Activated CD4-positive, alpha-beta T cell treated with anti-CD3 and anti-CD28 coated beads, Interleukin-2, amount 50 U/mL, for 1 hour (primary cell): ENCODE data around the gene HEXIM2.
"Not testable (repeated sequence)": the region's sequence is repeated elsewhere in the genome, so short reads cannot be mapped to it uniquely, and the experiment has no call there.

Source experiments
- DNase-seq: peaks from one replicate; pipeline ENCODE4 v3.0.0-alpha.2; 2020

Gene HEXIM2, protein sequence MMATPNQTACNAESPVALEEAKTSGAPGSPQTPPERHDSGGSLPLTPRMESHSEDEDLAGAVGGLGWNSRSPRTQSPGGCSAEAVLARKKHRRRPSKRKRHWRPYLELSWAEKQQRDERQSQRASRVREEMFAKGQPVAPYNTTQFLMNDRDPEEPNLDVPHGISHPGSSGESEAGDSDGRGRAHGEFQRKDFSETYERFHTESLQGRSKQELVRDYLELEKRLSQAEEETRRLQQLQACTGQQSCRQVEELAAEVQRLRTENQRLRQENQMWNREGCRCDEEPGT

DNA sequence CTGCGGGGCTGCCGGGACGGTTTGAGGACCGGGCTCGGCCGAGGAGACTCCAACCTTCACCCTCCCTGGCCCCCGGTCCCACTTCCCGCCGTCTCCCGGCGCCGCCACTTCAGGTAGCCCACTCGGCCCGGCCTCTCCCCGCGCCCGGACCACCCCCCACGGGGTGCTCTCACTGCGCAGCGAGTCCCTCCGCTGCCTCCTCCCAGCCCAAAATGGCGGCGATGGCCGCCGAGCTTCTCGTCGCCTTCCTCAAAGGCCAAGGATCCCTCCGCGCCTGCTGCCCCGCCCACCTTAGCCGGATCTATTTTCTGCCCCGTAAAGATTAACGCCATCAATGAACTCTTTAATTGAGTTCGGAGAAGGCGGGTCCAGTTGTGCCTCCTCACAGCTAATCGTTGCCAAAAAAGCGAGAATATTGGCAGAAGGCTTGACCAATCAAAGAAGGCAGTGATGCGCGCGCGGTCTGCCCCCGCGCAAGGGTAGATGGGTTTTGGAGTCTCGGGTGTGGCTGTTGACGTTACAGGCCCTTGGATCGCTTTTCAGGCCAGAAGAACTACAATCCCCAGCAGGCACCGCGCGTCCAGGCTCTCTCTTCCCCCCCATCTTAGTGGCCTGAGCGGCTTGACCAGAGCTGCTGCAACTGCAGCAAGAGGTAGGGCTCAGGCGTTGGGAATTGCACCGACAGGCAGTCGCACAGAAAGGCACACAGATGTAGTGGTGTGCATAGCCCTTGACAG lies at the start of gene HEXIM2:
TSS of gene HEXIM2 (plus strand) at position 588 of the 737 bp plus-strand sequence. CDS start 919 bp downstream, outside the sequence.
- DNase-seq: peak; percentile 98

DNA sequence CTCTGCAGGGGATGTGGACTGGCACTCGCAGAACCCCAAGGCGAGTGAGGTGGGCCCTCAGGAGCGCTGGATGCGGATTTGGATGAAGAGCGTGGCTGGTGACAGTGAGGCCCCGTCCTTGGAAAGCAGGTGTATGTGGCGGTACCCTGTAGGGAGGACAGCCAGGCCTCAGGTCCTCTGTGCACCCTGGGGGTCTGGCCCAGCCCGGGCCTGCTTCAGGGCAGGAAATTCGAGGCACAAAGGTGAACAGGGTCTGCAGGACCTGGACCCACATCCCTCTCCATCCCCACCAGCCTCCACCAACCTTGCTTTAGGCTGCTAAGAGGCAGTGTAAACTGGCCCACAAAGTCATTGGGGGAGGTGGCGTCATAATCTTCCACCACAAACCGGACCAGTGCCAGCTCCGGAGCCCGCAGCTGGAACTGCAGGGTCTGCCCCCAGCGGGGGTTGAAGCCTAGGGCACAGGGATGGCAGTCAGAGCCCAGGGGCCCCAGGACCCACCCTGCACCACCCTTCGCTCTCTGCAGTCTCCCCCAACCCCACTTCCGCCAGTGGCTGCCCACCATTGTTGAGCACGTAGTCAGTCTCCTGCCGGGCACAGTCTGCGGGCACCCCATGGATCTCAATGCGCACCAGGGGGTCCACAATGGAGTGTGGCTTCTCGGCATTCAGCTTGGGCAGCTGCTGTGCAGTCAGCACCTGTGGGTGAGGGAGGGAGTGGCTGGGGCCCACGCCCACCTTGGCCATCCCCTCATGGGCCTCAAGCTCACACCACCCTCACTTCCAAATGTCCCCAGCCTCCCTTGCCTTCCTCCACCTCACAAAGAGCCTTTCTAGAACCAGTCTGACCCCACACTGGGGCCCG lies 48.9 kb upstream of the HEXIM2 start:
- DNase-seq: no peak

DNA sequence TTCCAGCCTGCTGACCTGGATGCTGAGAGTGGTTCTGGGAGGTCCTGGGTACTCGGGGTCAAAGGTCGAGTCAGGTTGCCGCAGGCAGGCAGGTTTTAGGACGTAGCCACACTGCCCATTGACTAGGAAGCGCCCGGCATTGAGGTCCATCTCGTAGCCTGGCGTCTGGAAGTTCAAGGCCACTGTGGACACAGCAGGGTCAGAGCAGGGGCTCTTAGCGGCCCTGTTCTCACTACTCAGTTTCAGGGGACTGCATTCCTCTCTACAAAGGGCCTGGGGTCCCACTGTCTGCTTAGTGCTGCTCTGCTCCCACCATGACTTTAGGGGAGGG lies 48.3 kb upstream of the HEXIM2 start:
- DNase-seq: no peak

DNA sequence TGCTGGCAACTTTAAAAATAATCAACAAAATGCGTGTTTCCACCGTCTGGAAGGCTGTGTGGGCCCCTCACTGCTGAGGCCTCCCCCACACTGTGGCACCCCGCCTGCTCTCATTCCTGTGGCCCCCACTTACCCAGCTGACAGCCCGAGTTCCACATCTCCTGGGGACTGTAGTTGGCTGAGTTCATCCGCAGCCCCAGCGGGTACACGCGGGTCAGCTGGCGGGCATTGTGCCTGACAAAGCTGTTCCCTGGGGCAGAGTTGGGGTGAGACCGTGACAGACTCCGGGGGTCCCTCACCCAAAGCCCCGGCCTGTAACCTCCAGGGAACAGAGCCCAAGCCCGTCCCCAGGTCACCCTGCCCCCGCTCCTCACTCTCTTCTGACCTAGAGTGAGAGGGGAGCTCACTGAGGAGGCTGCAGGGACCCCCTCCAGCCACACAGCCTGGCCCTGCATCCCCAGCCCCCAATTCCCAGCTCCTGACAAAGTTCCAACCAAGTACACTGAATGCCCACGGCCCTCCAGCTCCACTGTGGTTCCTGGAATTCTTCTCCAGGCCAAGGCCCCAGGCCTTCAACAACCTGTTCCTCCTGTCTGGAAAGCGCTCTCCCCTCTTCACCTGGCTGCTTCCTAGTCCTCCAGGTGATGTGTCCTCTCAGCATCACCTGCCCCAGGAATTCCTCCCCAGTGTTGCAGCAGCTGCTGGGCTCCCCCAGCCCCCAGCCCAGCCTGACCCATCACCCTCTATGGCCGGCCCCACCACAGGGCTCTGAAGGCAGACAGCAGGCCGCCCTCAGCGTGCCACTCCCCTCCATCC lies 47.4 kb upstream of the HEXIM2 start:
- DNase-seq: no peak

DNA sequence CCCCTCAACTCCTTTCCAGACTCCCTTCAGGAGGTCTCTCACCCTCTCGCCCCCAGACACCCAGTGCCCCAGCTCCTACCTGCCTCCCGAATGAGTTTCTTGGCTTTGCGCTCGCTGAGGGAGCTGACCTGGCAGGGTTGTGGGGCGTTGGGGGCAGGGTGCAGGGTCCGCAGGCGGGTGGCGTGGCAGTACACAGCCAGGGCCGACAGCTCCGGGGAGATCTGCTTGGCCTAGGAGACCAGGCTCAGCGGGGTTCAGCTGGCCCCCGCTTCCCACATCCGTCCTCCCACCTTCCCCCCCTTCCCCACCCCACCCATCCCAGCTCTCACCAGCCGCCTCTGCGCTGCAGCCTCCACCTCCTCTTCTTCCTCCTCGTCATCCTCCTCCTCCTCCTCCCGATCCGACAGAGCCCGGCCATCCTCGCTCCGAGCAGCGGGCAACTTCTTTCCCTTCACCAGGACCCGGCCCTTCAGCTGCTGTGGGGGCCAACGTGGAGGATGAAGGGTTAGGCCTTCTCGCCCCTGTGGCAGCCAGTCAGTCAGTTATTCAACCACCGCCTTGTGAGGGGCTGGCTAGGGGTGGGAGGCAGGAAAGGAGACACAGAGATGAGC lies 46.6 kb upstream of the HEXIM2 start:
- DNase-seq: no peak

DNA sequence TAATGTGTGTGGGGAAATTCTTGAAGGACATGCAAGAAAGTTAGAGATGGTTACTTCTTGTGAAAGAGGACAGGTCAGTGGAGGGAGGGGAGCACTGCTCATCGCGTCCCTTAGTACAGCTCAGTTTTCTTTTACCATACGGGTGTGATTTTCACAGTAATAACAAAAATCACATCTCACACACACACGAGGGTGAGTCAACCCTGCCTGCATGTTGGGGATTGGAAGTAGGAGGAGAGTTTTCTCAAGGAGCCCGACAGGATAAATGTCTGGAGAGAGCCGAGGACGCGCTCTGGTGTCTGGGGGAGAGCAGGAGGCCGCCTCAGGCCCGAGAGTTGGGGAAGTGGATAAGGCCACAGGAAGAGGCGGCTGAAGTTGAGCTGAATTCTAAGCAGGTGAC lies 45.8 kb upstream of the HEXIM2 start:
- no peak for DNase-seq

DNA sequence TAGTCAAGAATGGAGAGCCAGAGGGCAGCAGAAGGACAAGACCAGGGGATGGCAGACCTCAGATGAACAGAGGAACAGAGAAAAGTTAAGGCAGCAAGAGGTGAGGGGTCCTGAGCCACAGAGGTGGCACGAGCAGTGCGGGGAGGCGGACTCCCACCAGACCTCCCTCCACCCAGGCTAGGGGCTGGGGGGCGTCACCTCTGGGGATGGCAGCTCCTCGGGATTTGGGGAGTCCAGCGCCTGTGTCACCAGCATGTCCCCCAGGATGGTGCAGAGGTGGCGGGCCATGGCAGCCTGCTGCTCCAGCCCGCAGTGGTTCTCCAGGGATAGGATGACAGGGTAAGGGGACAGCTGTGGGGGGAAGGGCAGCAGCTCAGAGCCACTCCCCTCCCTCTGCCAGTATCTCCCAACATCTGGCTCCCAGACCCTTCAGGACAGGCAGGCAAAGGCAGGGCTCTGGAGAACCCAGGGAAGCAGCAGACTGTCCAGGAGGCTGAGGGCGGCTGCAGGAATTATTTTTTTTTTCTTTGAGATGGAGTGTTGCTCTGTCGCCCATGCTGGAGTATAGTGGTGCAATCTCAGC lies 45.1 kb upstream of the HEXIM2 start:
- DNase-seq: no peak

DNA sequence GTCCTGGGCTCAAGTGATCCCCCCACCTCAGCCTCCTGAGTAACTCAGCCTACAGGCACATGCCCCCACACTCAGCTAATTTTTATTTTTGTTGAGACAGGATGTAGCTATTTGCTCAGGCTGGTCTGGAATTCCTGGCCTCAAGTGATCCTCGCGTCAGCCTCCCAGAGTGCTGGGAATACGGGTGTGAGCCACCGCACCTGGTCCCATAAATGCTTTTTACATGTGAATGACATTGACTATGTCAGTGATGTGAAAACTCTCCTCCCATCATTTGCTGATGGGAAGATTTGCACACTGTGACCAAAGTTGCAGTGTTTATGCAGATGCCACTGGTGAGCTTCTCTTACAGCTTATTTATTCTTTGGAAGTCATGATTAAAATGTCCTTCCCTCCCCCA lies 44.3 kb upstream of the HEXIM2 start:
- no peak for DNase-seq

DNA sequence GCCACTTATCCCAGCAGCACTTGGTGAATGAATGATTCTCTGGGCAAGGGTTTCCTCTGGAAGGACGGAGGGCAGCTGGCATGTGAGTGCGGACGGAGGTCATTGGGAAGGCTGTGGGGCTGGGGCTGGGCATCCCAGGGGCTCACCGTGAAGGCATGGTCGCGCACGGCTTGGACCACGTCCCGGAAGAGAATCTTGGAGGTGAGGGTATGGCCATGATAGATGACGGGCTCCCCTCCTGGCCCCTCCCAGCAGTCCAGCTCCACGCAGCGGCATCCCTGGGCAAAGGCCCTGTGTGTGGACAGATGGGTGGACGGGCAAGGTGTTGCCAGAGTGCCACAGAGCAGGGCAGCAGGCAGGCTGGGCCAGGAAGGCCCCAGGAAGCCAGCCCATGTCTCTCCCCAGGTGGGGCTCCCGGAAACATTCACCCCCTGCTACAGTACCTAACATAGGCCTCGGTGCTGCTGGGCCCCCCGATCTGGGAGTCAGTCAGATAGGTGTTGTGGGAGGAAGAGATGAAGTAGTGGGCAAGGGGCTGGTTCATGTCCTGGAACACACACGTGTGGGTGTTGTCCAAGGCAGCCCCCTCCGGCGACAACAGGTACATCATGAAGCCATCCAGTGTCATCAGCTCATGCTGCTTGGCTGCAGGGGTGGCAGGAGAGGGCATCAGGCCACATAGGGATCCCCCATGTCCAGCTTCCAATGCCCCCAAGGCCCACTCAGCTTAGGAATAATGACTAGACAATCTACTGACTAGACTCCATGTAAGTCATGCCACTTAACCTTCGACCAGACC lies 43.6 kb upstream of the HEXIM2 start:
- no peak for DNase-seq

DNA sequence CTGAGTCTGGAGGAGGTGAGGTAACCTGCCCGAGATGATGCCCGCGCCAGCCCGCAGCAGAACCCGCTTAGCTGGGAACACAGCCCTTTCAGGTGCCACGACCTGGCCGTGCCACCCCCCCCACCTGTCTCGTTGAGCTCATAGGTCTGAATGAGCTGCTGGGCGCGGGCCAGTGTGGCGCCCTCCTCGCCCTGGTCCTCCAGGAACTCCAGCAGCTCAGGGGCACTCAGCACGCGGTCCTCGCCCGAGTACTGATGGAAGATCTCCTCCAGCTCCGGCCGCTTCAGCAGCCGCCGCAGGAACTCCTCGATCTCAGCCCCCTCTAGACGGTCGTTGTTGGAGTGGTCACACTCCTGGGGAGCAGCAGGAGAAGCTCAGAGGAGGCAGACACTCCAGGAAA lies 43.0 kb upstream of the HEXIM2 start:
- no peak for DNase-seq

DNA sequence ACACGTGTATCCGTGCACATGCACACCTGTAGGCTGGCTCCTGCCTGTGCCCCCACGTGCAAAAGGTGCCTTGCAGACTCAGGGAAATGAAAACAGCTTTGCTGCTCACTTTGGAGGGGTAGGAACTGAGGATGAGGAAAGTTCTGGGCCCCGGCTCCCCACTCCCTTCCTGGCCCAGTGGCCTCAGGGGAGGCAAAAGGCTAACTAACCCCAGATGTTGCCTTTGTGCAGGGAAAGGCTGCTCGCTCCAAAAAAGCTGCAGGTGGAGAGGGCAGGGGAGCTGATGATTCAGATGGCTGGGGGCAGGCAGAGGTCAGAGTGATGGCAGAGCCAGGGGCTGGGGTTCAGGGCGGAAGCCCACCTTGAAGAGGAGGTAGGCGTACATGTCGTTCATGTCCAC lies 41.7 kb upstream of the HEXIM2 start:
- DNase-seq: no peak

DNA sequence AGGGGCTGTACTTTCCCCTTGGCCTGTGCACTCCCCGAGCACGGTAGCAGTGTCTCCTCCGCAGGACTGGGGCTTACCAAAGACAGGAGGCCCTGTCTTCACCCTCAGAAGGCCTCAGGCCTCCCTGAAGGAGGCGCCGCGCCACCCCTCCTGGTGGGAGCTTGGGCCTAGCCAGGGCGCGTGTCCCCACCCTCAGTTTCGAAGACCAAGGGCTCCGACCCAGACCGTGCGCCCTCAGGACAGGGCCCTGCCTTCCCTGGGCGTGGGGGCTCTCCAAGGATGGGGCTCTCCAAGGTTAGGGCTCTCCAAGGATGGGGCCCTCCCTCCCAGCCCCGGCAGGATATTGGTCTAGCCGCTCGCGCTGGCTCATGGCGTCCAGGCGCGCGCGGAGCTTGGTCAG lies 41.1 kb upstream of the HEXIM2 start:
- DNase-seq: no peak

DNA sequence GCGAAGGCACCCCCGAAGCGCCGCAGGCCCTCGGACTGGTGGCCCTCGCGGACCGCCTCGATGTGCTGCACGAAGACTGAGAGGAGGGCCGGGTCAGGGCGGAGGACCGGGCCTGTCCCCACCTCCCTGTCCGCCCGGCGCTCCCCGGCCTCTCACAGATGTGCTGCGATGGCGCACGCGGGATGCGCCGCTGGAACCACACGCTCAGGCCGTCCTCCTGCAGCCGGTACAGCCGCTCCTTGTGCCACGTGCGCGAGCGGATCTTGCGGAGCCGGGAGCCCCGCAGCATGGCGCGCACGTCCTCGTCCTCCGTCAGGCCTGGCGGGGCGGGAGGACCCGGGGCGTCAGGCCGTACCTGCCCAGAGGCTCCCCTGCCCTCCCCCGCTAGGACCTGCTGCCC lies 40.6 kb upstream of the HEXIM2 start:
- DNase-seq: no peak

DNA sequence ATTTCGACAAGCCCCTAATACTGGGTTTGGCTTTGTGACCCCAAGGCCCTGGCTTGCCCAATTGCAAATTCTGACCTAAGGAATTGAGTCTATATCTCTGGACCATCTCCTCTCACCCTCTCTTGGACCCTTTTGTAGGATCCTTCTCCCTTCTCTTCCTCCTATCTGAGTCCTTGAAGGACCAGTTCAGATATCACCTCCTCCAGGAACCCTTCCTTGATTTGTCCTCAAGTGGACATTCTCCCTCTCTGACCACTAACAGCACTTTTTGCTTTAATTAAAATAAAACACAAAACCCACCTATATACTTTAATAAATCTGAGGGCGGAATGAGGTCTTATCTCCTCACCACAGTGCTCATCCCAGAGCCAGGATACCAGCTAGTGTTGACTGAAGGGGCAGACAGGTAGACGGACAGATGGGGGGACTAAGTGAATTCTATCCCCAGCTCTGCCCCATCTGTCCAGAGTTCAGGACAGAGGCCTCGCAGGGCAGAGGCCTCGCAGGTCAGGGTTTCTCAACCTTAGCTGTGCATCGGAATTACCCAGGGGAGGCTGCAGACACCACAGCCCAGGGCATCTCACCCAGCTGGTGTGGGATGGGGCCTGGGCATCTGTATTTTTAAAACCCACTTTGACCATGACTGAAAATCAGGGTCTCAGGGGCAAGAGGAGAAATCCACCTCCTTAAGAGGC lies 38.5 kb upstream of the HEXIM2 start:
- DNase-seq: no peak

DNA sequence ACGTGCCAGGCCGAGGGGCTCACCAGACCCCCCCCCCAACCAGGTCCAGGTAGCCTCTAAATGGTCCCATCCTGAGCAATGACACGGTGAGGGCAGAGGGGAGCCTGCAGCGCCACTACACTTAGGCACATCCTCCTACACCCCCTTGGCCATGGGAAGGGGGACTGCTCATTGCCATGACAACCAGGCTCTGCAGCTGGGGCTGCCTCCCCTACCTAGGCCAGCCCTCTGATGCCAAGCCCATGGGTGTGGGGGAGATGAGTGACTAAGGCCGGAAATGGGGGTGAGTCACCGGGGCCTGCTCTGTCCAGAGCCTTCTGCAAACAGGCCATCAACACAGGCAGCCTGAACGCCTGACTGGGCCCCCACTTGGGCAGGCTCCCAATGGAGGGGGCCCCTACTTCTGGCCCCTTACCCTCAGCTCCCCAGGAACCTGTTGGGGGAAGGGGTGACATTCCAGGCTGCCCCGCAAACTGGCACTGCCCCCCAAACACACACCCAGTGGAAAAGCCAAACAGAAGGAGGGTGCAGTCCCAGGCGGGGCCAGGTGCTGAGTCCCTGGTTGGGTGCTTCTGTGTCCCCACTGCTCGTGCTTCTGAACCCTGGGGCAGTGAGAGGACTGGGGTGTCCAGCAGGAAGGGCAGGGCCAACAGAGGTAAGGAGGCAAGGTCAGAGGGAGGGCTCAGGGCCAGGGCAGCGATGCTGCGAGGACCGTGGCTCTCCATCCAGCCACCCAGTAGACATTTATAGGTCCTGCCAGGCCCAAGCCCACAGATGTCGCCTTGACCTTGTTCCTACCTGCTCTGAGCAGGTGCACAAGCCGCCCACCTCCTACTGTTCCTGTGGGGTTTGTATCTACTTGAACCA lies 37.5 kb upstream of the HEXIM2 start:
- DNase-seq: no peak

DNA sequence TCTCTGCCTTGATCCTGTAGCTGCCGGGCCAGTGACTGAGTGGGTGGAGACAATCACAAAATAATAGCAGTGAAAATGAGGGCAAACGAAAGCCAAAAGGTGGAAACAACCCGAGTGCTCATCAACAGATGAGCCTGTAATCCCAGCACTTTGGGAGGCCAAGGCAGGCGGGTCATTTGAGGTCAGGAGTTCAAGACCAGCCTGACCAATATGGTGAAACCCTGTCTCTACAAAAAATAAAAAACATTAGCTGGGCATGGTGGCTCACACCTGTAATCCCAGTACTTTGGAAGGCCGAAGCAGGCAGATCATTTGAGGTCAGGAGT lies 36.9 kb upstream of the HEXIM2 start:
- not testable (repeated sequence) for DNase-seq

DNA sequence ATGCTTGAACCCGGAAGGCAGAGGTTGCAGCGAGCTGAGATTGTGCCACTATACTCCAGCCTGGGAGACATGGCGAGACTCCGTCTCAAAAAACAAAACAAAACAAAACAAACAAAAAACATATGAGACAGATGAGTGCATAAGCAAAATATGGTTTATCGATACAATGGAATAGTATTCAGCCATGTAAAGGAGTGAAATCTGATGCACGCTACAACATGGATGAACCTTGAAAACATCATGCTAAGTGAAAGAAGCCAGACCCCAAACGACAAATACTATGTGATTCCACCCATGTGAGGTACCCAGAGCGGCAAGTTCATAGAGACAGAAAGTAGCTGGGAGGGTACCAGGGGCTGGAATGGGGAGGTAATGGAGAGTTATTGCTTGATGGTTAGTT lies 36.2 kb upstream of the HEXIM2 start:
- no peak for DNase-seq

DNA sequence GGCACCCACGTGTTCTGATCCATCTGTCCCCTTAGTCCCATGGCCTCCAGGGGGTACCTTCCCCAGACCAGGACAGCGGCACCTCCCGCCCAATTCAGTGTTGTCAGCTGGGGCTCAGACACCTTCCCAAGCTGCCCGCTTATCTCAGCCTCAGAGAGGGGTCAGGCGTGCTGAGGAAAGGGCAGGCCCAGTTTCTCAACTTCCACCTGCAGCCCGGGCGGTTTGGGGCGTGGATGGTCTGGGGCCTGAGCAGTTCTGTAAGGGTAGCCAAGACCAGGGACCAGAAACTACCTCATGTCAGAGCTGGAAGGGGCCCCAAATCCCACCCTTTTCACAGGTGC lies 34.5 kb upstream of the HEXIM2 start:
- DNase-seq: no peak

DNA sequence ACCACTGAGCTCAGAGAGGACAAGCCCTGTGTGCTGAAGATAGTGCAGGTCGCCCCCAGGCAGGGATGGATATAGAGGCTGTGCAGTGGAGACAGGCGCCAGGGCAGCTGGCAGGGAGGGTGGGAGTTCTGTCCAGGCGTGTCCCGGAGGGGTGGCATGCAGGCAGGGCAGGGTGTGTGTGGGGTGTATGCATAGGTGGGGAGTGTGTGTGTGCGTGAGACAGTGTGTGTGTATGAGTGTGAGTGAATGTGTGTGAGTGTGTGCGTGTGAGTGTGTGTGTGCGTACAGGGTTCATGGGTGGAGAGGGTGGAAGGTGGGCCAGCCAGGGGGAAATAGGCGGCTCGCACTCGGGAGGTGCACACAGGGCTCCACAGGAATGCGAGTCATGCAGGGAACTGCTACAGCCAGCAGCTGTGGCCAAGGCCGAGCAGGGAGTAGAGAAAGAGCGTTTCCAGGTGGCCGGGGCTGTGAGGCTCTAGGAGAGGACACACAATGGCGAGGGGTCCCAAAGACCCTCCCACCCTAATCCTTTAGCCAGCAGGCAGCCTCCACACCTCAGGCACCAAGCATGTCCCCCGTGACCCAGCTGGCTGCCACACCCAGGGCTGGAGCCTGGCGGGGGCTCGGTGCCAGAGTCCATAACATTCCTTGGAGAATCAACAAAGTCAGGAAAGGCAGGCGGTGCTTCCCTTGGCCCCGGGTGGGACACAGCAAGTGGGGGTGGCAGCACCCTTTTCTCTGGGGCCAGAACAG lies 34.0 kb upstream of the HEXIM2 start:
- DNase-seq: no peak
